ENCODE results near the gene NEK5. TPM values are rescaled to one million over a fixed set of nuclear protein-coding genes. Genes with fewer than 3 reads are reported as not detected.

The NEK5 gene
- total and polyA plus RNA-seq, 2 donors from 2014 or later = 0.39 to 1.2 TPM

DNA sequence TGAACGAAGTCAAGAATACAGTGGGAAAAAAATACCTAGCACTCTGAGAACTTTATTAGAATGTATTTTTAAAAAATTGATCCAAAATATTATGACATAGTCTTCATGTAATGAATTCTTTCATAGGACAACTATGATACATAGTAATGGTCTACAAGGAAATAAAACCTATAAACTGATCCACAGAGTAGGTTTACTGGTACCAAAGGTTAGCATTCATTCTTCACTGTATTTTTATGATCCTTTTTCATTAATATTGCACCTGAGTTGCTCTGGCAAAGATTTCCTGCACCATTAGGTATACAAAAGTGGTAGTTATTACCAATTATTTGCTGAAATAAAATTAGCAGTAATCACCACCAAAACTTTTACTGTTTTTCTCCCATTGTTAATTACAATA lies 26.3 kb upstream of the NEK5 start:
- no peak for FAIRE-seq
- no peaks in the 10 kb centered on the region for H3K9me3 ChIP-seq (ENCODE audit: control insufficient read depth in 2 of 3, insufficient read depth in 1 of 3, low read length in 3 of 3)

DNA sequence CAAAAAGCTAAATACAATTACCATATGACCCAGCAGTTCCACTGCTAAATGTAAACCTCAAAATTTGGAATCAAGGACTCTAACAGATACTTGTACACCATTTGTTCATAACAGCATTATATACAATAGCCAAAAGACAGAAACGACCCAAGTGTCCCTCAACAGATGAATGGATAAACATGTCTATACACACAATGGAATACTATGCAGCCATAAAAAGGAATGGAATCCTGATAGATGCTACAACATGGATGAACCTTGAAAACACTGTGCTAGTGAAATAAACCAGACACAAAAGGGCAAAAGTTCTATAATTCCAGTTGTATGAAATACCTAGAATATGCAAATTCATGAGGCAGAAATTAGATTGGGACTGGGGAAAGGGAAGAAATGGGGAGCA lies 18.4 kb upstream of the NEK5 start:
- H3K9ac ChIP-seq (ENCODE audit: low read length in 3 of 3) = no peak overlapping the region
- no peak overlapping the region for H3K27ac ChIP-seq (ENCODE audit: low read depth in 2 of 2, low read length in 2 of 2)
- no peak for DNase-seq
- no peaks in the 10 kb centered on the region for H3K4me1 ChIP-seq (ENCODE audit: control insufficient read depth in 2 of 3, insufficient read depth in 2 of 3, low read depth in 1 of 3, low read length in 3 of 3)
- H3K9me3 ChIP-seq (ENCODE audit: control insufficient read depth in 2 of 3, insufficient read depth in 1 of 3, low read length in 3 of 3) = no peaks in the 10 kb centered on the region
- intact Hi-C loops (cut with DNase I) = no loop called here
- no peak overlapping the region for H3K4me3 ChIP-seq (ENCODE audit: low read length in 3 of 3)
- no peak for FAIRE-seq
- TF ChIP-seq, protein P1, sequence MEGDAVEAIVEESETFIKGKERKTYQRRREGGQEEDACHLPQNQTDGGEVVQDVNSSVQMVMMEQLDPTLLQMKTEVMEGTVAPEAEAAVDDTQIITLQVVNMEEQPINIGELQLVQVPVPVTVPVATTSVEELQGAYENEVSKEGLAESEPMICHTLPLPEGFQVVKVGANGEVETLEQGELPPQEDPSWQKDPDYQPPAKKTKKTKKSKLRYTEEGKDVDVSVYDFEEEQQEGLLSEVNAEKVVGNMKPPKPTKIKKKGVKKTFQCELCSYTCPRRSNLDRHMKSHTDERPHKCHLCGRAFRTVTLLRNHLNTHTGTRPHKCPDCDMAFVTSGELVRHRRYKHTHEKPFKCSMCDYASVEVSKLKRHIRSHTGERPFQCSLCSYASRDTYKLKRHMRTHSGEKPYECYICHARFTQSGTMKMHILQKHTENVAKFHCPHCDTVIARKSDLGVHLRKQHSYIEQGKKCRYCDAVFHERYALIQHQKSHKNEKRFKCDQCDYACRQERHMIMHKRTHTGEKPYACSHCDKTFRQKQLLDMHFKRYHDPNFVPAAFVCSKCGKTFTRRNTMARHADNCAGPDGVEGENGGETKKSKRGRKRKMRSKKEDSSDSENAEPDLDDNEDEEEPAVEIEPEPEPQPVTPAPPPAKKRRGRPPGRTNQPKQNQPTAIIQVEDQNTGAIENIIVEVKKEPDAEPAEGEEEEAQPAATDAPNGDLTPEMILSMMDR (IDR thresholded peaks at IDR 0.05; ENCODE audit: borderline replicate concordance, extremely low read depth, insufficient read depth) = no peak
- H3K27me3 ChIP-seq (ENCODE audit: control insufficient read depth, insufficient read depth, low read length) = no peaks in the 10 kb centered on the region
- peaks cover 3 to 19% (median 12%) of the 10 kb centered on the region in 3 donors for H3K36me3 ChIP-seq (ENCODE audit: control insufficient read depth in 2 of 3, insufficient read depth in 3 of 3, low read length in 3 of 3)

More for the DNA sequence above, 26.3 kb upstream of the NEK5 start:
- Histone ChIP-seq H3K4me3 (ENCODE audit: low read length in 3 of 3) (no peak overlapping the region), H3K9ac (ENCODE audit: low read length in 3 of 3) (no peak overlapping the region), H3K36me3 (ENCODE audit: control insufficient read depth in 2 of 3, insufficient read depth in 3 of 3, low read length in 3 of 3) (peaks cover 0 to 15% (median 5%) of the 10 kb centered on the region in 3 donors), H3K4me1 (ENCODE audit: control insufficient read depth in 2 of 3, insufficient read depth in 2 of 3, low read depth in 1 of 3, low read length in 3 of 3) (peaks cover 0 to 8% (median 2%) of the 10 kb centered on the region in 3 donors), H3K27me3 (ENCODE audit: control insufficient read depth, insufficient read depth, low read length) (no peaks in the 10 kb centered on the region), H3K27ac (ENCODE audit: low read depth in 2 of 2, low read length in 2 of 2) (no peak overlapping the region)
- intact Hi-C loops (cut with DNase I) = no loop called here
- DNase-seq = no peak
- TF ChIP-seq, protein P1 (IDR thresholded peaks at IDR 0.05; ENCODE audit: borderline replicate concordance, extremely low read depth, insufficient read depth) = no peak

DNA sequence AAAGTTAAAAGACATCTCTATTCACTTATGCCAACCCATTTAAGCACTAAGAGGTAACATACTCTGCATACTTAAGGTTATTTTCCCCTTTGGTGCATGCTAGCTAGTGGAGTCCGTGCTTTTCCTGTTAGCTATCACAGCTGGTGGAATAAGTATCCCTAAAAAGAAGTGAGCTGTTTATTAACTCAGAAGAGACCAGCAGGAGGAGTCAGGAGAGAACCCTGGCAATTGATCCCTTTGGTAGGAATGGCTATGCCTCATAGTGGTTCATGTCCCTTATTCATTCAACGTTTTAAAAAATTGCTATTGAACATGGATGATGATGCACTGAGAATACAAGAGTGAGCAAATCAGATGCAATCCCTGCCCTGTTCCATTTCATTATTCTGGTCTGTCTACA lies 12.4 kb upstream of the NEK5 start:
- intact Hi-C loops (cut with DNase I) = no loop called here
- TF ChIP-seq, protein P1 (IDR thresholded peaks at IDR 0.05; ENCODE audit: borderline replicate concordance, extremely low read depth, insufficient read depth) = no peak
- FAIRE-seq (no peak), DNase-seq (no peak)
- no peaks in the 10 kb centered on the region for H3K9me3 ChIP-seq (ENCODE audit: control insufficient read depth in 2 of 3, insufficient read depth in 1 of 3, low read length in 3 of 3)
- H3K27ac ChIP-seq (ENCODE audit: low read depth in 2 of 2, low read length in 2 of 2) = no peak overlapping the region
- H3K27me3 ChIP-seq (ENCODE audit: control insufficient read depth, insufficient read depth, low read length) = no peaks in the 10 kb centered on the region
- H3K4me1 ChIP-seq (ENCODE audit: control insufficient read depth in 2 of 3, insufficient read depth in 2 of 3, low read depth in 1 of 3, low read length in 3 of 3) = no peaks in the 10 kb centered on the region
- H3K36me3 ChIP-seq (ENCODE audit: control insufficient read depth in 2 of 3, insufficient read depth in 3 of 3, low read length in 3 of 3) = peaks cover 0 to 7% (median 4%) of the 10 kb centered on the region in 3 donors
- no peak overlapping the region for H3K9ac ChIP-seq (ENCODE audit: low read length in 3 of 3)
- H3K4me3 ChIP-seq (ENCODE audit: low read length in 3 of 3) = no peak overlapping the region

DNA sequence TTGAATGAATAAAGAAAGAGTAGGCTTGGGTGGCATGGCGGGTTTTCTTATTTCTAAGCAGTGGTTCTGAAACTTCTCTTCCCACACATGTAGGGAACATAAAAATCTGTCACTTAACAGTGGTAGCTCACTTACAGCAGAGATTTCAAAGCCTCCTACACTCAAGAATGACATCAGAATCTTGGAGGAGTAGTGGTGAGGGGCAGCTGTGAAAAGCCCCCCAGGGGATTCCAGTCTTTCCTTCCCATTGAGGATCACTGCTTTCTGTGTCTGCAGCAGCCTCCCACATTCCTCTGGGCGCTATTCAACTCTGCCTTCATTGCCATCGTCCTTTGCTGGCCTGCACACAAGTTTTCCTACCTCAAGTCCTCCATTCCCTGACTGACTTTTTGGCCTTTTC lies 8.6 kb upstream of the NEK5 start:
- no peak for DNase-seq
- Histone ChIP-seq H3K9me3 (ENCODE audit: control insufficient read depth in 2 of 3, insufficient read depth in 1 of 3, low read length in 3 of 3) (no peaks in the 10 kb centered on the region), H3K36me3 (ENCODE audit: control insufficient read depth in 2 of 3, insufficient read depth in 3 of 3, low read length in 3 of 3) (peaks cover 3 to 17% (median 13%) of the 10 kb centered on the region in 3 donors), H3K4me1 (ENCODE audit: control insufficient read depth in 2 of 3, insufficient read depth in 2 of 3, low read depth in 1 of 3, low read length in 3 of 3) (no peaks in the 10 kb centered on the region), H3K27ac (ENCODE audit: low read depth in 2 of 2, low read length in 2 of 2) (no peak overlapping the region), H3K27me3 (ENCODE audit: control insufficient read depth, insufficient read depth, low read length) (no peaks in the 10 kb centered on the region), H3K4me3 (ENCODE audit: low read length in 3 of 3) (no peak overlapping the region), H3K9ac (ENCODE audit: low read length in 3 of 3) (no peak overlapping the region)
- intact Hi-C loops (cut with DNase I) = no loop called here
- TF ChIP-seq, protein P1 (IDR thresholded peaks at IDR 0.05; ENCODE audit: borderline replicate concordance, extremely low read depth, insufficient read depth) = no peak
- FAIRE-seq = no peak
